GM10266 (cell line): ENCODE measurements around the gene SLC17A2.

Experiments
- DNase-seq: peaks from one replicate; pipeline ENCODE4 v3.0.0; 2012; ENCODE audit errors: extremely low spot score
- CTCF ChIP-seq: IDR thresholded peaks from 2 replicates; pipeline ENCODE4 v1.5.1; 2012; ENCODE audit warnings: mild to moderate bottlenecking, low read depth; ENCODE audit not compliant: control insufficient read depth, insufficient read depth; ENCODE audit errors: missing control alignments

SLC17A2 gene

GRCh38 chr6:25928562-25929324 lies 1.7 kb downstream of the SLC17A2 start:
- no peak for TF ChIP-seq CTCF
- no peak for DNase-seq

GRCh38 chr6:25927756-25928216 lies 2.7 kb downstream of the SLC17A2 start:
- DNase-seq, result no peak
- TF ChIP-seq CTCF, result no peak

DNA sequence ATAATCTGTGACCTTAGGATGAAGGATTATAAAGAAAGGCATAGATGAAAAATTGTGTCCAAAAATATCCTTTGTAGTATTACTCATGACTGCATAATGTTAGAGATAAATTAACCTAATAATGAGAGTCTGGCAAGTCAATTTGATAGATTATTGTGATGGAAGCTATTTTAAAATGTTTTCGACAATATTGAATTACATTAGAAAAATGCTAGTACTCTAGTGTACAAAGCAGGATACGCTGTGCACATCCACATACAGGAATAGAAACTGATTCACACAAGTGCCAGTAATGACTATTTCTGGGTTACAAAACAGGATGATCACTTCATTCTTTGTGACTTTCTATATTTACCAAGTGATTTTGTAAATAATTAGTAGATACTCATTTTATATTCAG lies 3.3 kb downstream of the SLC17A2 start:
- no peak for DNase-seq
- no peak for TF ChIP-seq CTCF

DNA sequence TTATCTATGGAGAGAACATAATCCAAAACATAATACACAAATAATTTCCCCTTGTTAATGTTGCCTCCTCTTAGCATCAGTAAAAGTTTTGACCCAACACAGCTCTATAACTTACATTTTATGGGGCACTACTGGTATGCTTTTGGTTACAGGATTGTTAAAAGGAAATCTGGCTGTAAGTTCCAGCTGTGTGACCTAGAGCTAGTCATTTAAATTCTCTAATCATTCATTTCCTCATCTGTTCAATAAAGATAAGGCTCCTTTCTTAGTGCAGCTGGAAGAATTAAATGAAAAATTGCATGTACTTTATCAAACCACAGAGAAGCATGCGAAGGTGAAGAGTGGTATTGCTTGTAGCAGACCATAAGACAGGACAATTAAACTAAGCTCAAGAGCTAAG lies 4.6 kb downstream of the SLC17A2 start:
- DNase-seq, result no peak
- TF ChIP-seq CTCF, result no peak

DNA sequence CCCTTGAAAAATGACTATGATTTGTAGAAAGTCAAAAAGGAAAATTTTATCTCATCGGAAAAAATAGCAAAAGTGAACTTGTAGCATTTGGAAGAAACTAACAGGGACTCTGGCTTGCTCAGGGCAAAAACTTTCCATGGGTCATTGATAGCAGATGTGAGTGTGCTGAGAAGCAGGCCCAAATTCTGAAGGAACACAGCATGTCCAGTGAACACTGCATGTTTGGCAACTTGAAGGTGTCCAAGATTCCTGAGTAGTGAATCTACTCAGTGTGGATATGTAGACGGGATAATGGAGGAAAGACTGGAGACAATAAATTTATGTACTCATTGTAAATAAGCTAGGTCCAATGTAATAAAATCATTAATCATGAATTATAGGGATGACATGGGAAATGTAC lies 8.2 kb downstream of the SLC17A2 start:
- DNase-seq, result no peak
- no peak for TF ChIP-seq CTCF

GRCh38 chr6:25921525-25922203 lies 8.8 kb downstream of the SLC17A2 start:
- no peak for DNase-seq
- no peak for TF ChIP-seq CTCF

GRCh38 chr6:25919657-25920056 lies 10.8 kb downstream of the SLC17A2 start:
- no peak for DNase-seq
- no peak for TF ChIP-seq CTCF
